H1 (cell line): ENCODE results near the gene CXCR1. TPM values are rescaled to one million over a fixed set of nuclear protein-coding genes. Genes with fewer than 3 reads are reported as not detected.

ENCODE experiments used
- CTCF ChIA-PET: fragments of 300-600 bp; sonication (Branson Sonifier 250); formaldehyde crosslinking; loops from one replicate; lab custom pipeline; 2021; ENCODE audit not compliant: partially characterized antibody; lab: Charles Lee
- POLR2A ChIA-PET: fragments of 300-600 bp; sonication (Branson Sonifier 250); formaldehyde crosslinking; loops from one replicate; lab custom pipeline; 2021; ENCODE audit warnings: inconsistent platforms; ENCODE audit not compliant: partially characterized antibody; lab: Charles Lee
- DNase-seq, 2 experiments: peaks; one replicate each; pipeline versions ENCODE4 v3.0.0 to v3.0.0-alpha.2; 2010 to 2022; ENCODE audit warnings: low spot score in 2 of 2, low read depth in 1 of 2, mixed read lengths in 1 of 2
- FAIRE-seq: peaks from 2 replicates; lab custom pipeline; 2011; peaks lifted over from hg19 to GRCh38; lab: Jason Lieb, UNC
- H2AFZ ChIP-seq: 2 replicates; pipeline ENCODE4 v1.8.1; 2012; ENCODE audit warnings: low read length, inconsistent platforms
- H2AK5ac ChIP-seq: 2 replicates; pipeline ENCODE4 v1.6.1; 2013; ENCODE audit warnings: low read depth, low read length
- H2BK120ac ChIP-seq: replicated peaks from 2 replicates; pipeline ENCODE3; 2013; ENCODE audit warnings: low read depth, low read length, inconsistent platforms
- H2BK12ac ChIP-seq: 2 replicates; pipeline ENCODE4 v1.6.1; 2013; ENCODE audit warnings: low read depth, low read length
- H2BK15ac ChIP-seq: 2 replicates; pipeline ENCODE4 v1.6.1; 2013; ENCODE audit warnings: low read length
- H2BK20ac ChIP-seq: 2 replicates; pipeline ENCODE4 v1.6.1; 2013; ENCODE audit warnings: low read length
- H2BK5ac ChIP-seq: 2 replicates; pipeline ENCODE4 v1.6.1; 2013; ENCODE audit warnings: low read depth, low read length
- H3K14ac ChIP-seq: 2 replicates; pipeline ENCODE4 v1.6.1; 2013; ENCODE audit warnings: inconsistent platforms; ENCODE audit not compliant: insufficient read length
- H3K18ac ChIP-seq: 2 replicates; pipeline ENCODE4 v1.6.1; 2013; ENCODE audit warnings: low read length; ENCODE audit errors: extremely low read depth
- H3K23ac ChIP-seq: 2 replicates; pipeline ENCODE4 v1.6.1; 2013; ENCODE audit warnings: inconsistent platforms; ENCODE audit not compliant: insufficient read length
- H3K23me2 ChIP-seq: 2 replicates; pipeline ENCODE4 v1.6.1; 2013; ENCODE audit warnings: low read depth, low read length
- H3K27ac ChIP-seq: 2 replicates; pipeline ENCODE4 v1.6.1; 2011; ENCODE audit warnings: low read depth, low read length, inconsistent platforms
- H3K27me3 ChIP-seq, 4 experiments: replicated peaks in 1 of 4; 1 replicate in 1 of 4; 2 replicates in 3 of 4; pipeline versions ENCODE4 v1.6.1 to v1.8.1; 2011 to 2013; ENCODE audit warnings: low read length in 3 of 4, mild to moderate bottlenecking in 3 of 4, inconsistent platforms in 2 of 4, mixed read lengths in 2 of 4, moderate library complexity in 1 of 4; ENCODE audit not compliant: control insufficient read depth in 3 of 4, insufficient read depth in 3 of 4; ENCODE audit errors: extremely low read depth in 1 of 4
- H3K36me3 ChIP-seq, 4 experiments: 2 replicates each; pipeline versions ENCODE4 v1.6.1 to v1.8.1; 2011 to 2013; ENCODE audit warnings: mild to moderate bottlenecking in 4 of 4, low read length in 3 of 4, moderate library complexity in 2 of 4, control low read depth in 1 of 4, inconsistent platforms in 1 of 4; ENCODE audit not compliant: insufficient read depth in 4 of 4, control insufficient read depth in 2 of 4
- H3K4ac ChIP-seq: replicated peaks from 2 replicates; pipeline ENCODE3; 2013; ENCODE audit warnings: low read length, low read depth, mixed read lengths, inconsistent platforms; ENCODE audit not compliant: insufficient read length
- H3K4me1 ChIP-seq, 4 experiments: replicated peaks in 1 of 4; 1 replicate in 1 of 4; 2 replicates in 3 of 4; pipeline versions ENCODE4 v1.6.1 to v1.8.1; 2011 to 2013; ENCODE audit warnings: low read length in 3 of 4, inconsistent platforms in 2 of 4, mixed read lengths in 1 of 4; ENCODE audit not compliant: insufficient read depth in 4 of 4, control insufficient read depth in 3 of 4
- H3K4me2 ChIP-seq, 2 experiments: 2 replicates each; pipeline versions ENCODE4 v1.6.1 to v1.8.1; 2011 to 2013; ENCODE audit warnings: low read depth in 2 of 2, low read length in 2 of 2, control low read depth in 1 of 2, inconsistent platforms in 1 of 2, mild to moderate bottlenecking in 1 of 2; ENCODE audit not compliant: insufficient read depth in 1 of 2
- H3K4me3 ChIP-seq, 4 experiments: fragments of 200-600, 300-600 bp in 1 of 4; sonication (generic), shearing (Covaris generic), sonication (Bioruptor Twin) in 1 of 4; 2 replicates each; pipeline versions ENCODE4 v1.5.1 to v1.8.1; 2011 to 2016; ENCODE audit warnings: low read length in 4 of 4, low read depth in 3 of 4, control low read depth in 2 of 4, inconsistent platforms in 2 of 4, mild to moderate bottlenecking in 2 of 4, mixed read lengths in 1 of 4, moderate library complexity in 1 of 4; ENCODE audit not compliant: insufficient read depth in 2 of 4; ENCODE audit errors: extremely low read depth in 1 of 4
- H3K56ac ChIP-seq: replicated peaks from 2 replicates; pipeline ENCODE3; 2013; ENCODE audit warnings: low read depth, mild to moderate bottlenecking, mixed read lengths, low read length, inconsistent platforms; ENCODE audit not compliant: insufficient read length
- H3K79me1 ChIP-seq: 2 replicates; pipeline ENCODE4 v1.6.1; 2013; ENCODE audit warnings: low read depth, low read length, control low read depth
- H3K79me2 ChIP-seq, 2 experiments: 2 replicates each; pipeline versions ENCODE4 v1.6.1 to v1.8.1; 2012 to 2013; ENCODE audit warnings: low read length in 2 of 2, mild to moderate bottlenecking in 2 of 2, inconsistent platforms in 1 of 2; ENCODE audit not compliant: insufficient read depth in 2 of 2, control insufficient read depth in 1 of 2
- H3K9ac ChIP-seq, 4 experiments: replicated peaks in 1 of 4; 1 replicate in 1 of 4; 2 replicates in 3 of 4; pipeline versions ENCODE4 v1.6.1 to v1.8.1; 2011 to 2013; ENCODE audit warnings: low read depth in 3 of 4, low read length in 3 of 4, control low read depth in 2 of 4, mild to moderate bottlenecking in 2 of 4, moderate library complexity in 2 of 4, inconsistent platforms in 1 of 4; ENCODE audit errors: extremely low read depth in 1 of 4
- H3K9me3 ChIP-seq, 2 experiments: 2 replicates each; pipeline versions ENCODE4 v1.6.1 to v1.8.1; 2012 to 2013; ENCODE audit warnings: mild to moderate bottlenecking in 2 of 2, moderate library complexity in 2 of 2, control low read depth in 1 of 2, inconsistent platforms in 1 of 2, low read depth in 1 of 2, low read length in 1 of 2, mixed read lengths in 1 of 2; ENCODE audit not compliant: insufficient read depth in 2 of 2
- H4K20me1 ChIP-seq, 2 experiments: replicated peaks in 1 of 2; 2 replicates each; pipeline versions ENCODE3 to v1.8.1; 2011 to 2013; ENCODE audit warnings: inconsistent platforms in 2 of 2, low read length in 2 of 2, mild to moderate bottlenecking in 1 of 2; ENCODE audit not compliant: insufficient read depth in 2 of 2, control insufficient read depth in 1 of 2
- H4K5ac ChIP-seq: 2 replicates; pipeline ENCODE4 v1.6.1; 2013; ENCODE audit warnings: low read length, low read depth, mixed read lengths, inconsistent platforms; ENCODE audit not compliant: insufficient read length
- H4K8ac ChIP-seq: 2 replicates; pipeline ENCODE4 v1.8.0; 2013; ENCODE audit warnings: mild to moderate bottlenecking, moderate library complexity, low read length, inconsistent platforms; ENCODE audit not compliant: insufficient read depth; ENCODE audit errors: extremely low read depth
- H4K91ac ChIP-seq: replicated peaks from 2 replicates; pipeline ENCODE3; 2013; ENCODE audit warnings: low read length, mixed read lengths, inconsistent platforms; ENCODE audit not compliant: insufficient read length
- CREB1 ChIP-seq: IDR thresholded peaks from 2 replicates; pipeline ENCODE4 v1.6.1; 2012; ENCODE audit warnings: inconsistent platforms
- KDM1A ChIP-seq: fragments of 200-600, 300-600 bp; sonication (generic); IDR thresholded peaks from 2 replicates; pipeline ENCODE4 v1.7.1; 2016; ENCODE audit warnings: mild to moderate bottlenecking, low read length, borderline replicate concordance
- RFX5 ChIP-seq: IDR thresholded peaks from 2 replicates; pipeline ENCODE4 v1.6.1; 2011; ENCODE audit warnings: low read depth, low read length, improper control_type of control experiment, borderline replicate concordance
- SP1 ChIP-seq: IDR thresholded peaks from 2 replicates; pipeline ENCODE4 v1.6.1; 2011; ENCODE audit warnings: low read depth, low read length
- TAF1 ChIP-seq: IDR thresholded peaks from 2 replicates; pipeline ENCODE4 v1.6.1; 2011; ENCODE audit warnings: mild to moderate bottlenecking, low read depth, low read length
- TBP ChIP-seq: IDR thresholded peaks from 2 replicates; pipeline ENCODE4 v1.6.1; 2011; ENCODE audit warnings: low read depth, low read length, improper control_type of control experiment
- WGBS, 2 experiments: shearing (Covaris generic) in 1 of 2; methylation state at CpG; one replicate each; pipeline versions ENCODE4 v1.1.6 to v1.1.7; 2013 to 2015; ENCODE audit warnings: low lambda C conversion rate in 2 of 2, mixed read lengths in 2 of 2, inconsistent platforms in 1 of 2, low coverage in 1 of 2, missing lambda C conversion rate in 1 of 2; ENCODE audit not compliant: insufficient replicate concordance in 2 of 2, insufficient coverage in 1 of 2, insufficient read length in 1 of 2; ENCODE audit errors: extremely low coverage in 1 of 2, missing lambda C conversion rate in 1 of 2; 5-methylcytosine and 5-hydroxymethylcytosine counted together
- polyA plus RNA-seq, 7 experiments: library from polyadenylated mRNA; depleted of rRNA in 3 of 7; stranded (reverse) in 5 of 7; unstranded in 2 of 7; fragments of >200 nt in 5 of 7; fragments of 200-250 nt in 2 of 7; gene quantifications; 1 replicate in 5 of 7; 2 replicates in 1 of 7; 4 replicates in 1 of 7; pipeline versions ENCODE4 v1.2.1 to v1.2.3, GENCODE V29; 2011 to 2013; ENCODE audit warnings: missing spikeins in 2 of 7, mixed read lengths in 2 of 7
- total RNA-seq: library from RNA; stranded (reverse); fragmentation: NEBNext Ultra II Directional; extraction: Animal tissue kit (Norgen Biotek cat#: 25700); gene quantifications from 2 replicates; pipeline ENCODE4 v1.2.1, GENCODE V29; 2021

Gene CXCR1
- total and polyA plus RNA-seq, 2 of the 8 experiments (the other 6 are each of a cell fraction or from before 2014, with no cell fraction given), result not detected

DNA sequence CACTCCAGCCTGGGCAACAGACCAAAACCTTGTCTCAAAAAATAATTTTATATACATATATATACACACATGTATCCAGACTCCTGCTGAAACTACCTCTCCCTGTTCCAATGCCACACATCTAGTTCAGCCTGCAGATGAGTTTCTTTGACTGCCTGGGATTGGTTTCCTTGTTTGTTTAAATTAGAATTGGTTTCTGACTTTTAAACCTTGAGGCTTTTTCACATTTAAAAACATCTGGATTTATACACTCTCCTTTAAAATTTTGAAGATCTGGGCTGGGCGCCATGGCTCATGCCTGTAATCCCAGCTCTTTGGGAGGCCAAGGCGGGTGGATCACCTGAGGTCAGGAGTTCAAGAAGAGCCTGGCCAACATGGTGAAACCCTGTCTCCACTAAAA lies 21.8 kb upstream of the CXCR1 start:
- Histone ChIP-seq H3K27ac (no peak overlapping the region), H3K79me2 (no peaks in the 10 kb centered on the region), H2AK5ac (no peak overlapping the region), H3K9ac (no peak overlapping the region), H2BK120ac (no peak overlapping the region), H2BK12ac (no peak overlapping the region), H3K36me3 (no peaks in the 10 kb centered on the region), H3K23ac (no peak overlapping the region), H3K23me2 (no peaks in the 10 kb centered on the region), H4K91ac (no peak overlapping the region), H2AFZ (no peak overlapping the region), H3K9me3 (no peaks in the 10 kb centered on the region), H2BK5ac (no peak overlapping the region), H3K79me1 (no peaks in the 10 kb centered on the region), H2BK15ac (no peak overlapping the region), H3K4me3 (no peak overlapping the region), H3K14ac (no peak overlapping the region), H3K18ac (no peak overlapping the region), H4K20me1 (no peaks in the 10 kb centered on the region), H2BK20ac (no peak overlapping the region), H3K4me2 (no peak overlapping the region), H3K56ac (no peak overlapping the region), H3K4ac (no peak overlapping the region), H3K4me1 (peaks cover 0 to 12% (median 1%) of the 10 kb centered on the region in 4 experiments; a peak in 2 of 7 replicates), H4K8ac (no peak overlapping the region), H4K5ac (no peak overlapping the region), H3K27me3 (no peaks in the 10 kb centered on the region)
- 85% methylated on average over 2 of the region's 2 CpGs; no CpG with 5 or more reads in 1 of the 2 experiments for WGBS, 2 experiments
- CTCF ChIA-PET, result interaction anchor here (0.9 to 1.8 kb wide), 5 partner anchors 7 to 71 kb away, joined by 3 to 6 read pairs (median 3); no protein-coding TSS in a partner anchor
- no peak for FAIRE-seq
- POLR2A ChIA-PET, result no interaction called here
- no peak for DNase-seq
- no peak for TF ChIP-seq TAF1
- no peak for TF ChIP-seq KDM1A
- TF ChIP-seq RFX5, result no peak
- TF ChIP-seq CREB1, result no peak
- TF ChIP-seq TBP, result no peak
- TF ChIP-seq SP1, result no peak
